GM19455 (cell line): ENCODE measurements around the gene HLA-B.

Experiments used
- ATAC-seq: cut with Tn5 transposase; IDR thresholded peaks from one replicate; pipeline ENCODE4 v1.9.1; 2021; ENCODE audit not compliant: unreplicated experiment

HLA-B gene

GRCh38 chr6:31308050-31308844, 48.7 kb downstream of the HLA-B start:
- no peak for ATAC-seq

- ATAC-seq, result no peak
These were observed 49.3 kb downstream of the HLA-B start for GRCh38 chr6:31307669-31308049.

DNA sequence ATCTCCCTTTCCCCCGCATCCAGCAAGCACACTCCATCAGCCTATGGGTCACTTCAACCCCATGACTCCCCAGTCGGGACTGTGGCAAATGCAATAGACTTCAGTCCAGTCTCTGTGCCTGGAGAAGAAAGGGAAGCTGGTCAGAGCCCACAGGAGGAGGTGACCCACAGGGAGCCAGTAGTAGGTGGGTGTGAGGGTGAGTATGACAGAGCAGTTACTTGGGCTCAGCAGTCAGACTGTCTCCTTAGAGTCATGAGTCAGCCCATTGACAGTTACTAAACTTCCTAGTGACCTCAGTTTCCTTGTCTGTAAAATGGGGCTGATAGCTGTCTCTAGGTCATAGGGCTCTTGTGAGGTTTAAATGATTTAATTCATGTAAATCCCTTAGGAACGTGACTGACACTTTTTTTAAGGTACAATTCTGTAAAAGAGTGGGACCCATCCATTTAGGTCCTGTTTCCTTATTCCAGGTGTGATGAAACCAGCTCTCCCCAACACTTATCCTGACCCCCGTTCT, 51.2 kb downstream of the HLA-B start:
- no peak for ATAC-seq

DNA sequence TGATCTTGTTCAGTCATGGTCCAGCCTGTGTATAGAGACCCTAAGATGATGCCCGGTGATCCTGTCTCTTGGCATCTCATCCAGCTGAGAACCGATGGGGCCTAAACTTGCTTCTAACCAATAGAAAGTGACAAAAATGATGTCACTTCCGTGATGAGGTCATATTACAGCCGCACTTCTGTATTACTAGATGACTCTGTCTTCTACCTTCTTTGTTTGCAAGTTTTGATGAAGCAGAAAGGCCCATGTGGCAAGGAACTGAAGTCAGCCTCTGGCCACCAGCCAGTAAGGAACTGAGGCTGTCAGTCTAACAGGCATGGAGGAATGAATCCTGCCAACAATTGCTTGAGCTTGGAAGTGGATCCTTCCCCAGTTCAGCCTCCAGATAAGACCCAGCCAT, 52.3 kb downstream of the HLA-B start:
- no peak for ATAC-seq
